K562 (cell line): ENCODE results near the gene OPA1. TPM values are rescaled to one million over a fixed set of nuclear protein-coding genes. Genes with fewer than 3 reads are reported as not detected.

ENCODE experiments used
- ATAC-seq: fragments of 200-7000 bp; cut with Tn5 transposase; 3 replicates; pipeline ENCODE4 v1.9.1; 2020; ENCODE audit warnings: moderate library complexity
- BruUV-seq: library from RNA; stranded (reverse); fragments of 400-500 nt; replicated peaks from 2 replicates; lab custom pipeline; 2021; lab: Mats Ljungman, UMichigan
- CTCF ChIA-PET: fragments of 300-600 bp; formaldehyde crosslinking; extraction: SDS; loops from one replicate; lab custom pipeline; 2021; ENCODE audit warnings: low intra/inter-chr PET ratio; lab: Yijun Ruan, JAX
- POLR2A ChIA-PET: fragments of 300-600, 350-650 bp; sonication (Branson Sonifier 250); formaldehyde crosslinking; extraction: SDS; loops from one replicate; lab custom pipeline; 2021; ENCODE audit warnings: antibody characterized with exemption, inconsistent platforms; lab: Yijun Ruan, JAX
- DNase-seq, 4 experiments: peaks; one replicate each; pipeline versions ENCODE4 v3.0.0 to v3.0.0-alpha.2; 2011 to 2018; ENCODE audit warnings: low spot score in 3 of 4, mixed read lengths in 3 of 4; ENCODE audit errors: extremely low read depth in 1 of 4
- FAIRE-seq: peaks from 2 replicates; lab custom pipeline; 2011; peaks lifted over from hg19 to GRCh38; lab: Jason Lieb, UNC
- H2AFZ ChIP-seq: 2 replicates; pipeline ENCODE4 v1.6.0; 2011; ENCODE audit warnings: low read depth, low read length, control low read depth, inconsistent platforms
- H3K27ac ChIP-seq: fragments of 200-600 bp; 3 replicates; pipeline ENCODE4 v1.8.0; 2011; ENCODE audit warnings: low read depth, mild to moderate bottlenecking, control low read depth, inconsistent platforms, low read length, moderate library complexity, mixed read lengths; ENCODE audit errors: extremely low read depth
- H3K27me3 ChIP-seq, 2 experiments: fragments of 300-600 bp in 1 of 2; 2 replicates in 1 of 2; 3 replicates in 1 of 2; pipeline versions ENCODE4 v1.6.0 to v1.8.0; 2011; ENCODE audit warnings: inconsistent platforms in 2 of 2, low read length in 2 of 2, mild to moderate bottlenecking in 1 of 2, mixed read lengths in 1 of 2, moderate library complexity in 1 of 2; ENCODE audit not compliant: control insufficient read depth in 2 of 2, insufficient read depth in 2 of 2
- H3K36me3 ChIP-seq: fragments of 300-600 bp; 3 replicates; pipeline ENCODE4 v1.8.0; 2011; ENCODE audit warnings: mild to moderate bottlenecking, low read length, inconsistent platforms; ENCODE audit not compliant: control insufficient read depth, insufficient read depth
- H3K4me1 ChIP-seq, 2 experiments: fragments of 200-600 bp in 1 of 2; replicated peaks in 1 of 2; 2 replicates in 1 of 2; 3 replicates in 1 of 2; pipeline versions ENCODE4 v1.5.1 to v1.8.0; 2011; ENCODE audit warnings: inconsistent platforms in 2 of 2, low read length in 2 of 2, mild to moderate bottlenecking in 1 of 2, mixed read lengths in 1 of 2, moderate library complexity in 1 of 2; ENCODE audit not compliant: control insufficient read depth in 2 of 2, insufficient read depth in 2 of 2
- H3K4me2 ChIP-seq: 2 replicates; pipeline ENCODE4 v1.6.1; 2011; ENCODE audit warnings: low read length, control low read depth, inconsistent platforms, mixed read lengths; ENCODE audit not compliant: insufficient read depth
- H3K4me3 ChIP-seq: fragments of 200-600 bp; sonication (generic), shearing (Covaris generic); 2 replicates; pipeline ENCODE4 v1.5.1; 2016; ENCODE audit warnings: control low read depth, inconsistent platforms
- H3K79me2 ChIP-seq: fragments of 200-600 bp; 3 replicates; pipeline ENCODE4 v1.8.0; 2011; ENCODE audit warnings: low read length, inconsistent platforms; ENCODE audit not compliant: control insufficient read depth, insufficient read depth
- H3K9ac ChIP-seq, 2 experiments: 2 replicates each; pipeline versions ENCODE4 v1.6.0 to v1.6.1; 2011; ENCODE audit warnings: low read depth in 2 of 2, low read length in 2 of 2, control low read depth in 1 of 2, inconsistent platforms in 1 of 2, mild to moderate bottlenecking in 1 of 2, mixed read lengths in 1 of 2; ENCODE audit not compliant: insufficient read depth in 1 of 2
- H3K9me1 ChIP-seq: one replicate; pipeline ENCODE4 v1.6.0; 2011; ENCODE audit warnings: inconsistent platforms, mild to moderate bottlenecking, low read length, moderate library complexity; ENCODE audit not compliant: control insufficient read depth, insufficient read depth
- H3K9me3 ChIP-seq: replicated peaks from 2 replicates; pipeline ENCODE4 v1.5.1; 2011; ENCODE audit warnings: low read depth, low read length, inconsistent platforms; ENCODE audit not compliant: control insufficient read depth, insufficient read depth
- H4K20me1 ChIP-seq: replicated peaks from 2 replicates; pipeline ENCODE4 v1.6.1; 2011; ENCODE audit warnings: low read length, inconsistent platforms, mixed read lengths; ENCODE audit not compliant: control insufficient read depth, insufficient read depth
- CHD4 ChIP-seq: fragments of 200-600 bp; sonication (generic); IDR thresholded peaks from 3 replicates; pipeline ENCODE4 v1.6.1; 2012; ENCODE audit warnings: low read depth, mild to moderate bottlenecking, mixed read lengths, low read length, inconsistent platforms; ENCODE audit not compliant: insufficient read depth, insufficient replicate concordance, poor library complexity, severe bottlenecking
- EP400 ChIP-seq: fragments of 450-650 bp; IDR thresholded peaks from 2 replicates; pipeline ENCODE4 v1.6.1; 2017; ENCODE audit warnings: antibody characterized with exemption, mild to moderate bottlenecking, moderate library complexity
- GTF3C2 ChIP-seq: IDR thresholded peaks from 3 replicates; pipeline ENCODE4 v1.6.1; 2011; ENCODE audit warnings: borderline replicate concordance, mild to moderate bottlenecking, moderate library complexity; ENCODE audit not compliant: insufficient read length; ENCODE audit errors: extremely low read depth
- HDAC2 ChIP-seq: fragments of 450-650 bp; IDR thresholded peaks from 2 replicates; pipeline ENCODE4 v1.6.1; 2016; ENCODE audit warnings: mild to moderate bottlenecking
- MAFK ChIP-seq: IDR thresholded peaks from 2 replicates; pipeline ENCODE4 v1.6.1; 2011; ENCODE audit warnings: low read length, improper control_type of control experiment
- MEF2A ChIP-seq: IDR thresholded peaks from 2 replicates; pipeline ENCODE4 v1.6.1; 2011; ENCODE audit warnings: low read depth, mild to moderate bottlenecking, low read length, moderate library complexity; ENCODE audit not compliant: control insufficient read depth
- NFE2 ChIP-seq: IDR thresholded peaks from 2 replicates; pipeline ENCODE4 v1.6.1; 2014; ENCODE audit warnings: antibody characterized with exemption, low read depth
- NR3C1 ChIP-seq: sonication (generic); formaldehyde crosslinking; IDR thresholded peaks from 2 replicates; pipeline ENCODE4 v1.8.1; 2022; ENCODE audit warnings: missing genetic modification reagents
- PBX2 ChIP-seq, 2 experiments: IDR thresholded peaks in 1 of 2; conservative IDR thresholded peaks in 1 of 2; 2 replicates each; pipeline ENCODE4 v1.6.1; 2016; ENCODE audit warnings: low read depth in 2 of 2, mild to moderate bottlenecking in 1 of 2, missing compliant biosample characterization in 1 of 2, missing genetic modification characterization in 1 of 2, moderate library complexity in 1 of 2
- PHF21A ChIP-seq: fragments of 450-650 bp; IDR thresholded peaks from 2 replicates; pipeline ENCODE4 v1.6.1; 2017; ENCODE audit warnings: low read depth, borderline replicate concordance
- POLR3A ChIP-seq: IDR thresholded peaks from 2 replicates; pipeline ENCODE4 v1.6.1; 2011; ENCODE audit warnings: borderline replicate concordance, mild to moderate bottlenecking, moderate library complexity; ENCODE audit not compliant: insufficient read length, insufficient read depth; ENCODE audit errors: extremely low read depth
- RCOR1 ChIP-seq, 2 experiments: IDR thresholded peaks; 2 replicates each; pipeline ENCODE4 v1.6.1; 2012; ENCODE audit warnings: low read depth in 2 of 2, low read length in 2 of 2, borderline replicate concordance in 1 of 2, improper control_type of control experiment in 1 of 2
- SMAD4 ChIP-seq: fragments of 250-450 bp; sonication (Bioruptor Pico); conservative IDR thresholded peaks from 2 replicates; pipeline ENCODE4 v1.8.0; 2021; ENCODE audit warnings: inconsistent platforms, mild to moderate bottlenecking, moderate library complexity
- XRCC4 ChIP-seq: IDR thresholded peaks from one replicate; pipeline ENCODE4 v1.6.1; 2011; ENCODE audit not compliant: insufficient read depth, insufficient read length; ENCODE audit errors: extremely low read depth
- ZEB2 ChIP-seq: fragments of 450-650 bp; IDR thresholded peaks from 2 replicates; pipeline ENCODE4 v1.6.1; 2016
- ZNF224 ChIP-seq: sonication (generic); formaldehyde crosslinking; IDR thresholded peaks from 2 replicates; pipeline ENCODE4 v1.8.0; 2022; ENCODE audit warnings: mild to moderate bottlenecking, missing genetic modification reagents
- ZNF232 ChIP-seq: sonication (generic); formaldehyde crosslinking; IDR thresholded peaks from 2 replicates; pipeline ENCODE4 v1.8.0; 2022; ENCODE audit warnings: mild to moderate bottlenecking, missing genetic modification reagents
- ZNF316 ChIP-seq: fragments of 450-650 bp; IDR thresholded peaks from 2 replicates; pipeline ENCODE4 v1.6.1; 2016
- WGBS: fragments of 100-300 bp; shearing (Covaris generic); methylation state at CpG from one replicate; pipeline ENCODE4 v1.1.6; 2016; ENCODE audit warnings: low coverage, mixed read lengths; ENCODE audit not compliant: insufficient coverage; ENCODE audit errors: missing lambda C conversion rate; 5-methylcytosine and 5-hydroxymethylcytosine counted together
- in situ Hi-C: fragments of 300-500 bp; cut with MboI; formaldehyde crosslinking; loops from 4 replicates; pipeline ENCODE4 v1.15.0; 2018; ENCODE audit warnings: inconsistent platforms, mixed read lengths
- intact Hi-C: fragments of 100-400 bp; cut with micrococcal nuclease; formaldehyde crosslinking; loops from 2 replicates; pipeline ENCODE4 v1.14.2; 2022
- polyA plus RNA-seq, 8 experiments: library from polyadenylated mRNA; depleted of rRNA in 4 of 8; stranded (reverse) in 5 of 8; unstranded in 3 of 8; fragments of >200 nt; fragmentation: Nextera tagmentation in 2 of 8; fragmentation: Illumina TruSeq in 1 of 8; extraction: Ambion mirVana in 2 of 8; extraction: Trizol in 1 of 8; gene quantifications; 2 replicates each; pipeline versions ENCODE4 v1.2.1 to v1.2.3, GENCODE V29; 2011 to 2014; ENCODE audit warnings: inconsistent platforms in 1 of 8, missing spikeins in 1 of 8
- total RNA-seq, 7 experiments: library from RNA; depleted of rRNA in 6 of 7; stranded (reverse); fragments of >200 nt in 6 of 7; fragmentation: Illumina TruSeq in 2 of 7; extraction: Trizol in 2 of 7; gene quantifications; 2 replicates each; pipeline versions ENCODE4 v1.2.1 to v1.2.3, GENCODE V29; 2011 to 2021; ENCODE audit warnings: low replicate concordance in 1 of 7

The OPA1 gene
- total and polyA plus RNA-seq, 9 of the 15 experiments (the other 6 are each of a cell fraction or from before 2014, with no cell fraction given): 19.7 to 127 (median 94.7) TPM

GRCh38 chr3:193648542-193649076, 55.6 kb downstream of the OPA1 start:
- H3K36me3 ChIP-seq: peaks cover 79% of the 10 kb centered on the region
- no peaks in the 10 kb centered on the region for H3K9me3 ChIP-seq
- no peaks in the 10 kb centered on the region for H3K79me2 ChIP-seq
- in situ Hi-C loops: no loop called here
- H3K4me2 ChIP-seq: no peak overlapping the region
- WGBS: 57% methylated on average over 2 of the region's 2 CpGs
- no peak for ATAC-seq
- H3K27ac ChIP-seq: no peak overlapping the region
- ChIA-PET CTCF (no interaction called here), POLR2A (interaction anchor here (0.7 kb wide), 1 partner anchor 46 kb away, joined by 3 read pairs; no protein-coding TSS in a partner anchor)
- H3K9ac ChIP-seq: no peak overlapping the region
- no peak overlapping the region for H3K4me3 ChIP-seq
- BruUV-seq: no TSS peak
- H4K20me1 ChIP-seq: no peaks in the 10 kb centered on the region
- no peaks in the 10 kb centered on the region for H3K27me3 ChIP-seq
- no peaks in the 10 kb centered on the region for H3K9me1 ChIP-seq
- FAIRE-seq: no peak
- no peak overlapping the region for H2AFZ ChIP-seq
- intact Hi-C loops: no loop called here
- peaks cover 0 to 4% of the 10 kb centered on the region in 2 experiments; a peak in 2 of 5 replicates for H3K4me1 ChIP-seq
- no peak for DNase-seq
- TF ChIP-seq XRCC4: no peak
- TF ChIP-seq NR3C1 (CRISPR knock-in tag): no peak
- TF ChIP-seq POLR3A: no peak
- no peak for TF ChIP-seq MEF2A
- no peak for TF ChIP-seq PHF21A
- peak; percentile 29; the same call in 1 of the 2 replicates for TF ChIP-seq ZNF316
- TF ChIP-seq ZEB2: no peak
- no peak for TF ChIP-seq CHD4
- TF ChIP-seq ZNF232 (CRISPR knock-in tag): no peak
- no peak for TF ChIP-seq SMAD4 (CRISPR knock-in tag)
- TF ChIP-seq PBX2 (CRISPR knock-in tag; IDR thresholded peaks at IDR 0.05; ENCODE audit: low read depth): no peak
- TF ChIP-seq PBX2 (tag; conservative IDR thresholded peaks at IDR 0.05; ENCODE audit: low read depth): peak; percentile 72
- TF ChIP-seq GTF3C2: no peak
- no peak for TF ChIP-seq EP400
- peak; percentile 6; the same call in 1 of the 2 replicates for TF ChIP-seq MAFK
- TF ChIP-seq ZNF224 (CRISPR knock-in tag): no peak
- peak; percentile 12; the same call in 1 of the 2 replicates for TF ChIP-seq NFE2
- peak in 1 of 2 experiments; percentile 34; a peak in 1 of 4 replicates for TF ChIP-seq RCOR1 (IDR thresholded peaks at IDR 0.05; ENCODE audit: borderline replicate concordance in 1 of 2, low read depth in 2 of 2, low read length in 2 of 2)
- TF ChIP-seq HDAC2: peak; percentile 24; the same call in 1 of the 2 replicates
